ENCODE measurements around the gene UBE2J1. TPM values are rescaled to one million over a fixed set of nuclear protein-coding genes. Genes with fewer than 3 reads are reported as not detected.

The UBE2J1 gene
- total and polyA plus RNA-seq, 9 of the 15 experiments (the other 6 are each of a cell fraction or from before 2014, with no cell fraction given): 11.6 to 32.6 (median 22.0) TPM

- TF ChIP-seq, protein P1, sequence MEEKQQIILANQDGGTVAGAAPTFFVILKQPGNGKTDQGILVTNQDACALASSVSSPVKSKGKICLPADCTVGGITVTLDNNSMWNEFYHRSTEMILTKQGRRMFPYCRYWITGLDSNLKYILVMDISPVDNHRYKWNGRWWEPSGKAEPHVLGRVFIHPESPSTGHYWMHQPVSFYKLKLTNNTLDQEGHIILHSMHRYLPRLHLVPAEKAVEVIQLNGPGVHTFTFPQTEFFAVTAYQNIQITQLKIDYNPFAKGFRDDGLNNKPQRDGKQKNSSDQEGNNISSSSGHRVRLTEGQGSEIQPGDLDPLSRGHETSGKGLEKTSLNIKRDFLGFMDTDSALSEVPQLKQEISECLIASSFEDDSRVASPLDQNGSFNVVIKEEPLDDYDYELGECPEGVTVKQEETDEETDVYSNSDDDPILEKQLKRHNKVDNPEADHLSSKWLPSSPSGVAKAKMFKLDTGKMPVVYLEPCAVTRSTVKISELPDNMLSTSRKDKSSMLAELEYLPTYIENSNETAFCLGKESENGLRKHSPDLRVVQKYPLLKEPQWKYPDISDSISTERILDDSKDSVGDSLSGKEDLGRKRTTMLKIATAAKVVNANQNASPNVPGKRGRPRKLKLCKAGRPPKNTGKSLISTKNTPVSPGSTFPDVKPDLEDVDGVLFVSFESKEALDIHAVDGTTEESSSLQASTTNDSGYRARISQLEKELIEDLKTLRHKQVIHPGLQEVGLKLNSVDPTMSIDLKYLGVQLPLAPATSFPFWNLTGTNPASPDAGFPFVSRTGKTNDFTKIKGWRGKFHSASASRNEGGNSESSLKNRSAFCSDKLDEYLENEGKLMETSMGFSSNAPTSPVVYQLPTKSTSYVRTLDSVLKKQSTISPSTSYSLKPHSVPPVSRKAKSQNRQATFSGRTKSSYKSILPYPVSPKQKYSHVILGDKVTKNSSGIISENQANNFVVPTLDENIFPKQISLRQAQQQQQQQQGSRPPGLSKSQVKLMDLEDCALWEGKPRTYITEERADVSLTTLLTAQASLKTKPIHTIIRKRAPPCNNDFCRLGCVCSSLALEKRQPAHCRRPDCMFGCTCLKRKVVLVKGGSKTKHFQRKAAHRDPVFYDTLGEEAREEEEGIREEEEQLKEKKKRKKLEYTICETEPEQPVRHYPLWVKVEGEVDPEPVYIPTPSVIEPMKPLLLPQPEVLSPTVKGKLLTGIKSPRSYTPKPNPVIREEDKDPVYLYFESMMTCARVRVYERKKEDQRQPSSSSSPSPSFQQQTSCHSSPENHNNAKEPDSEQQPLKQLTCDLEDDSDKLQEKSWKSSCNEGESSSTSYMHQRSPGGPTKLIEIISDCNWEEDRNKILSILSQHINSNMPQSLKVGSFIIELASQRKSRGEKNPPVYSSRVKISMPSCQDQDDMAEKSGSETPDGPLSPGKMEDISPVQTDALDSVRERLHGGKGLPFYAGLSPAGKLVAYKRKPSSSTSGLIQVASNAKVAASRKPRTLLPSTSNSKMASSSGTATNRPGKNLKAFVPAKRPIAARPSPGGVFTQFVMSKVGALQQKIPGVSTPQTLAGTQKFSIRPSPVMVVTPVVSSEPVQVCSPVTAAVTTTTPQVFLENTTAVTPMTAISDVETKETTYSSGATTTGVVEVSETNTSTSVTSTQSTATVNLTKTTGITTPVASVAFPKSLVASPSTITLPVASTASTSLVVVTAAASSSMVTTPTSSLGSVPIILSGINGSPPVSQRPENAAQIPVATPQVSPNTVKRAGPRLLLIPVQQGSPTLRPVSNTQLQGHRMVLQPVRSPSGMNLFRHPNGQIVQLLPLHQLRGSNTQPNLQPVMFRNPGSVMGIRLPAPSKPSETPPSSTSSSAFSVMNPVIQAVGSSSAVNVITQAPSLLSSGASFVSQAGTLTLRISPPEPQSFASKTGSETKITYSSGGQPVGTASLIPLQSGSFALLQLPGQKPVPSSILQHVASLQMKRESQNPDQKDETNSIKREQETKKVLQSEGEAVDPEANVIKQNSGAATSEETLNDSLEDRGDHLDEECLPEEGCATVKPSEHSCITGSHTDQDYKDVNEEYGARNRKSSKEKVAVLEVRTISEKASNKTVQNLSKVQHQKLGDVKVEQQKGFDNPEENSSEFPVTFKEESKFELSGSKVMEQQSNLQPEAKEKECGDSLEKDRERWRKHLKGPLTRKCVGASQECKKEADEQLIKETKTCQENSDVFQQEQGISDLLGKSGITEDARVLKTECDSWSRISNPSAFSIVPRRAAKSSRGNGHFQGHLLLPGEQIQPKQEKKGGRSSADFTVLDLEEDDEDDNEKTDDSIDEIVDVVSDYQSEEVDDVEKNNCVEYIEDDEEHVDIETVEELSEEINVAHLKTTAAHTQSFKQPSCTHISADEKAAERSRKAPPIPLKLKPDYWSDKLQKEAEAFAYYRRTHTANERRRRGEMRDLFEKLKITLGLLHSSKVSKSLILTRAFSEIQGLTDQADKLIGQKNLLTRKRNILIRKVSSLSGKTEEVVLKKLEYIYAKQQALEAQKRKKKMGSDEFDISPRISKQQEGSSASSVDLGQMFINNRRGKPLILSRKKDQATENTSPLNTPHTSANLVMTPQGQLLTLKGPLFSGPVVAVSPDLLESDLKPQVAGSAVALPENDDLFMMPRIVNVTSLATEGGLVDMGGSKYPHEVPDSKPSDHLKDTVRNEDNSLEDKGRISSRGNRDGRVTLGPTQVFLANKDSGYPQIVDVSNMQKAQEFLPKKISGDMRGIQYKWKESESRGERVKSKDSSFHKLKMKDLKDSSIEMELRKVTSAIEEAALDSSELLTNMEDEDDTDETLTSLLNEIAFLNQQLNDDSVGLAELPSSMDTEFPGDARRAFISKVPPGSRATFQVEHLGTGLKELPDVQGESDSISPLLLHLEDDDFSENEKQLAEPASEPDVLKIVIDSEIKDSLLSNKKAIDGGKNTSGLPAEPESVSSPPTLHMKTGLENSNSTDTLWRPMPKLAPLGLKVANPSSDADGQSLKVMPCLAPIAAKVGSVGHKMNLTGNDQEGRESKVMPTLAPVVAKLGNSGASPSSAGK (IDR thresholded peaks at IDR 0.05): peak; percentile 58
- TF ChIP-seq POLR2H (tag; IDR thresholded peaks at IDR 0.05; ENCODE audit: low read depth) (no peak), HNRNPK (IDR thresholded peaks at IDR 0.05; ENCODE audit: low read depth, low read length, poor library complexity, severe bottlenecking) (no peak), ZBTB8A (IDR thresholded peaks at IDR 0.05; ENCODE audit: partially characterized antibody) (no peak), ELK3 (CRISPR knock-in tag; IDR thresholded peaks at IDR 0.05) (no peak)
- TF ChIP-seq, protein P2, sequence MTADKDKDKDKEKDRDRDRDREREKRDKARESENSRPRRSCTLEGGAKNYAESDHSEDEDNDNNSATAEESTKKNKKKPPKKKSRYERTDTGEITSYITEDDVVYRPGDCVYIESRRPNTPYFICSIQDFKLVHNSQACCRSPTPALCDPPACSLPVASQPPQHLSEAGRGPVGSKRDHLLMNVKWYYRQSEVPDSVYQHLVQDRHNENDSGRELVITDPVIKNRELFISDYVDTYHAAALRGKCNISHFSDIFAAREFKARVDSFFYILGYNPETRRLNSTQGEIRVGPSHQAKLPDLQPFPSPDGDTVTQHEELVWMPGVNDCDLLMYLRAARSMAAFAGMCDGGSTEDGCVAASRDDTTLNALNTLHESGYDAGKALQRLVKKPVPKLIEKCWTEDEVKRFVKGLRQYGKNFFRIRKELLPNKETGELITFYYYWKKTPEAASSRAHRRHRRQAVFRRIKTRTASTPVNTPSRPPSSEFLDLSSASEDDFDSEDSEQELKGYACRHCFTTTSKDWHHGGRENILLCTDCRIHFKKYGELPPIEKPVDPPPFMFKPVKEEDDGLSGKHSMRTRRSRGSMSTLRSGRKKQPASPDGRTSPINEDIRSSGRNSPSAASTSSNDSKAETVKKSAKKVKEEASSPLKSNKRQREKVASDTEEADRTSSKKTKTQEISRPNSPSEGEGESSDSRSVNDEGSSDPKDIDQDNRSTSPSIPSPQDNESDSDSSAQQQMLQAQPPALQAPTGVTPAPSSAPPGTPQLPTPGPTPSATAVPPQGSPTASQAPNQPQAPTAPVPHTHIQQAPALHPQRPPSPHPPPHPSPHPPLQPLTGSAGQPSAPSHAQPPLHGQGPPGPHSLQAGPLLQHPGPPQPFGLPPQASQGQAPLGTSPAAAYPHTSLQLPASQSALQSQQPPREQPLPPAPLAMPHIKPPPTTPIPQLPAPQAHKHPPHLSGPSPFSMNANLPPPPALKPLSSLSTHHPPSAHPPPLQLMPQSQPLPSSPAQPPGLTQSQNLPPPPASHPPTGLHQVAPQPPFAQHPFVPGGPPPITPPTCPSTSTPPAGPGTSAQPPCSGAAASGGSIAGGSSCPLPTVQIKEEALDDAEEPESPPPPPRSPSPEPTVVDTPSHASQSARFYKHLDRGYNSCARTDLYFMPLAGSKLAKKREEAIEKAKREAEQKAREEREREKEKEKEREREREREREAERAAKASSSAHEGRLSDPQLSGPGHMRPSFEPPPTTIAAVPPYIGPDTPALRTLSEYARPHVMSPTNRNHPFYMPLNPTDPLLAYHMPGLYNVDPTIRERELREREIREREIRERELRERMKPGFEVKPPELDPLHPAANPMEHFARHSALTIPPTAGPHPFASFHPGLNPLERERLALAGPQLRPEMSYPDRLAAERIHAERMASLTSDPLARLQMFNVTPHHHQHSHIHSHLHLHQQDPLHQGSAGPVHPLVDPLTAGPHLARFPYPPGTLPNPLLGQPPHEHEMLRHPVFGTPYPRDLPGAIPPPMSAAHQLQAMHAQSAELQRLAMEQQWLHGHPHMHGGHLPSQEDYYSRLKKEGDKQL (CRISPR knock-in tag; IDR thresholded peaks at IDR 0.05; ENCODE audit: borderline replicate concordance): no peak
- TF ChIP-seq, protein P3, sequence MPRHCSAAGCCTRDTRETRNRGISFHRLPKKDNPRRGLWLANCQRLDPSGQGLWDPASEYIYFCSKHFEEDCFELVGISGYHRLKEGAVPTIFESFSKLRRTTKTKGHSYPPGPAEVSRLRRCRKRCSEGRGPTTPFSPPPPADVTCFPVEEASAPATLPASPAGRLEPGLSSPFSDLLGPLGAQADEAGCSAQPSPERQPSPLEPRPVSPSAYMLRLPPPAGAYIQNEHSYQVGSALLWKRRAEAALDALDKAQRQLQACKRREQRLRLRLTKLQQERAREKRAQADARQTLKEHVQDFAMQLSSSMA (CRISPR knock-in tag; IDR thresholded peaks at IDR 0.05): no peak
These were observed 54.7 kb downstream of the UBE2J1 start (continued) for GRCh38 chr6:89297695-89298351.
